Left ventricle myocardium inferior (tissue), 1 donor: ENCODE measurements around the gene BCL2L13. TPM values are rescaled to one million over a fixed set of nuclear protein-coding genes. Genes with fewer than 3 reads are reported as not detected.

ENCODE experiments used
- DNase-seq: peaks from one replicate; pipeline ENCODE4 v3.0.0-alpha.2; 2020
- H3K27ac ChIP-seq: fragments of 200-600 bp; replicated peaks from 2 replicates; pipeline ENCODE4 v1.8.0; 2021
- H3K27me3 ChIP-seq: fragments of 200-600 bp; 2 replicates; pipeline ENCODE4 v1.8.0; 2021; ENCODE audit warnings: low read depth
- H3K36me3 ChIP-seq: fragments of 200-600 bp; 2 replicates; pipeline ENCODE4 v1.8.0; 2021
- H3K4me1 ChIP-seq: fragments of 200-600 bp; 2 replicates; pipeline ENCODE4 v1.8.0; 2021
- H3K4me3 ChIP-seq: fragments of 200-600 bp; 2 replicates; pipeline ENCODE4 v1.8.0; 2021; ENCODE audit warnings: mild to moderate bottlenecking, moderate library complexity
- H3K9me3 ChIP-seq: fragments of 200-600 bp; replicated peaks from 2 replicates; pipeline ENCODE4 v1.8.0; 2021
- CTCF ChIP-seq: fragments of 200-600 bp; IDR thresholded peaks from 2 replicates; pipeline ENCODE4 v1.8.0; 2021; ENCODE audit warnings: antibody characterized with exemption, mild to moderate bottlenecking, borderline replicate concordance
- intact Hi-C: fragments of 100-400 bp; cut with micrococcal nuclease; formaldehyde crosslinking; loops from one replicate; pipeline ENCODE4 v1.11.0; 2022
- total RNA-seq: library from RNA; stranded (reverse); fragmentation: NEBNext Ultra II Directional; extraction: Animal tissue kit (Norgen Biotek cat#: 25700); gene quantifications from one replicate; pipeline ENCODE4 v1.2.1, GENCODE V29; 2021
- donor health status: DM: no; HTN: yes; CAD: no; lungs with severe emphysema.

Gene BCL2L13
- total RNA-seq, 1 donor from 2014 or later, result 111 TPM

GRCh38 chr22:17629173-17629489 lies 9.4 kb upstream of the BCL2L13 start:
- peak overlapping the region; percentile 100 for H3K4me3 ChIP-seq
- H3K27me3 ChIP-seq, result no peaks in the 10 kb centered on the region
- H3K27ac ChIP-seq, result peak overlapping the region; percentile 93
- no peak for TF ChIP-seq CTCF
- intact Hi-C loops, result no loop called here
- no peaks in the 10 kb centered on the region for H3K9me3 ChIP-seq
- DNase-seq, result no peak
- H3K4me1 ChIP-seq, result peaks cover 50% of the 10 kb centered on the region
- peaks cover 6% of the 10 kb centered on the region for H3K36me3 ChIP-seq

GRCh38 chr22:17629641-17630040 lies 8.9 kb upstream of the BCL2L13 start:
- TF ChIP-seq CTCF, result no peak
- peak overlapping the region; percentile 100 for H3K4me3 ChIP-seq
- H3K36me3 ChIP-seq, result peaks cover 1% of the 10 kb centered on the region
- intact Hi-C loops, result loop anchor here (10.0 kb wide), 1 partner anchor 55 kb away; no protein-coding TSS in a partner anchor
- H3K4me1 ChIP-seq, result peaks cover 49% of the 10 kb centered on the region
- H3K27me3 ChIP-seq, result no peaks in the 10 kb centered on the region
- peak overlapping the region; percentile 93 for H3K27ac ChIP-seq
- DNase-seq, result no peak
- H3K9me3 ChIP-seq, result no peaks in the 10 kb centered on the region

- Histone ChIP-seq H3K27ac (no peak overlapping the region), H3K4me1 (peaks cover 34% of the 10 kb centered on the region), H3K36me3 (no peaks in the 10 kb centered on the region), H3K9me3 (no peaks in the 10 kb centered on the region), H3K27me3 (no peaks in the 10 kb centered on the region), H3K4me3 (no peak overlapping the region)
- intact Hi-C loops, result loop anchor here (10.0 kb wide), 1 partner anchor 56 kb away; no protein-coding TSS in a partner anchor
- no peak for TF ChIP-seq CTCF
- no peak for DNase-seq
Observed at GRCh38 chr22:17631076-17631565, 7.4 kb upstream of the BCL2L13 start.

GRCh38 chr22:17633217-17633997 lies 5.2 kb upstream of the BCL2L13 start:
- Histone ChIP-seq H3K36me3 (no peaks in the 10 kb centered on the region), H3K4me3 (no peak overlapping the region), H3K4me1 (peaks cover 23% of the 10 kb centered on the region), H3K9me3 (no peaks in the 10 kb centered on the region), H3K27ac (no peak overlapping the region), H3K27me3 (no peaks in the 10 kb centered on the region)
- TF ChIP-seq CTCF, result no peak
- no peak for DNase-seq
- intact Hi-C loops, result loop anchor here (10.0 kb wide), 1 partner anchor 59 kb away; no protein-coding TSS in a partner anchor

GRCh38 chr22:17633998-17634323 lies 4.6 kb upstream of the BCL2L13 start:
- no peak for TF ChIP-seq CTCF
- intact Hi-C loops, result loop anchor here (10.0 kb wide), 1 partner anchor 59 kb away; no protein-coding TSS in a partner anchor
- H3K4me1 ChIP-seq, result peaks cover 24% of the 10 kb centered on the region
- H3K9me3 ChIP-seq, result no peaks in the 10 kb centered on the region
- no peak overlapping the region for H3K27ac ChIP-seq
- no peak for DNase-seq
- H3K36me3 ChIP-seq, result no peaks in the 10 kb centered on the region
- no peaks in the 10 kb centered on the region for H3K27me3 ChIP-seq
- no peak overlapping the region for H3K4me3 ChIP-seq
